Gastroesophageal sphincter (tissue), 3 donors: Measurements from ENCODE around the gene SDK2.

Source experiments
- POLR2A ChIP-seq, 2 donors: fragments of 450-650 bp; IDR thresholded peaks; one replicate each; pipeline ENCODE4 v1.6.1; 2017; ENCODE audit warnings: antibody characterized with exemption in 2 of 2, mild to moderate bottlenecking in 2 of 2, moderate library complexity in 1 of 2
- POLR2AphosphoS5 ChIP-seq: sonication (generic); formaldehyde crosslinking; IDR thresholded peaks from one replicate; pipeline ENCODE4 v1.6.1; 2017; ENCODE audit warnings: antibody characterized with exemption
- TF ChIP-seq, protein P1 (sequence below), 4 experiments: fragments of 200-600 bp in 2 of 4; fragments of 450-650 bp in 2 of 4; sonication (generic) in 1 of 4; IDR thresholded peaks; one replicate each; pipeline ENCODE4 v1.5.1; 2017 to 2019; ENCODE audit warnings: antibody characterized with exemption in 4 of 4, mild to moderate bottlenecking in 2 of 4, moderate library complexity in 2 of 4

DNA sequence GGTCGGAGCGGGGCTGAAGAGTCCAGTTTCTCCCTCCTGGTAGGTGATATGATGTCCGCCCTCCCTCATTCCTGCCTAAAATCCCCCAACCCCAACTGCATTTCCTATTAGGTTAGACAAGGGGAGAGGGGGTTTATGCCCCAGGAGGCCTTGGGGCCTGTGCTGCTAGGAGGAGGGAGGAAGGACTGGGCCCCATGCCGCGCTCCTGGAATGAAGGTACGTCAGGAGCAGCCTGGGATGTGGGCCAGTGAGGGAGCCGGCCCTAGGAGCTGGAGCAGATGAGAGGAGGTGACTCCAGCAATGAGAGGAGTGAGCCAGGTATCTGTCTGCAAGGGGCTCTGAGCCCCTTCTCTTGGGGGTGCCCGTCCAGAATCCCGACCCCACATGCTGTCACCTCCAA lies 285.6 kb downstream of the SDK2 start:
- TF ChIP-seq, protein P1, sequence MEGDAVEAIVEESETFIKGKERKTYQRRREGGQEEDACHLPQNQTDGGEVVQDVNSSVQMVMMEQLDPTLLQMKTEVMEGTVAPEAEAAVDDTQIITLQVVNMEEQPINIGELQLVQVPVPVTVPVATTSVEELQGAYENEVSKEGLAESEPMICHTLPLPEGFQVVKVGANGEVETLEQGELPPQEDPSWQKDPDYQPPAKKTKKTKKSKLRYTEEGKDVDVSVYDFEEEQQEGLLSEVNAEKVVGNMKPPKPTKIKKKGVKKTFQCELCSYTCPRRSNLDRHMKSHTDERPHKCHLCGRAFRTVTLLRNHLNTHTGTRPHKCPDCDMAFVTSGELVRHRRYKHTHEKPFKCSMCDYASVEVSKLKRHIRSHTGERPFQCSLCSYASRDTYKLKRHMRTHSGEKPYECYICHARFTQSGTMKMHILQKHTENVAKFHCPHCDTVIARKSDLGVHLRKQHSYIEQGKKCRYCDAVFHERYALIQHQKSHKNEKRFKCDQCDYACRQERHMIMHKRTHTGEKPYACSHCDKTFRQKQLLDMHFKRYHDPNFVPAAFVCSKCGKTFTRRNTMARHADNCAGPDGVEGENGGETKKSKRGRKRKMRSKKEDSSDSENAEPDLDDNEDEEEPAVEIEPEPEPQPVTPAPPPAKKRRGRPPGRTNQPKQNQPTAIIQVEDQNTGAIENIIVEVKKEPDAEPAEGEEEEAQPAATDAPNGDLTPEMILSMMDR (IDR thresholded peaks at IDR 0.05): no peak
- TF ChIP-seq POLR2A (IDR thresholded peaks at IDR 0.05) (no peak), POLR2AphosphoS5 (no peak)
